HG03342 (cell line): ENCODE results near the gene FTSJ1.
A peak's percentile ranks its signal among the peaks of the same experiment; 100 is the strongest.
"Not testable (repeated sequence)": the region's sequence is repeated elsewhere in the genome, so short reads cannot be mapped to it uniquely, and the experiment has no call there.

Experiments
- ATAC-seq: cut with Tn5 transposase; IDR thresholded peaks from one replicate; pipeline ENCODE4 v1.9.1; 2021; ENCODE audit warnings: mild to moderate bottlenecking, moderate library complexity; ENCODE audit not compliant: unreplicated experiment

Gene FTSJ1

GRCh38 chrX:48492293-48492910 lies 16.4 kb downstream of the FTSJ1 start:
- ATAC-seq, result no peak

GRCh38 chrX:48493890-48494364 lies 17.9 kb downstream of the FTSJ1 start:
- no peak for ATAC-seq

GRCh38 chrX:48496660-48497059 lies 20.7 kb downstream of the FTSJ1 start:
- no peak for ATAC-seq

GRCh38 chrX:48497871-48498270 lies 21.9 kb downstream of the FTSJ1 start:
- no peak for ATAC-seq

- no peak for ATAC-seq
Observed at GRCh38 chrX:48498374-48498809, 22.4 kb downstream of the FTSJ1 start.

GRCh38 chrX:48504261-48504660 lies 28.3 kb downstream of the FTSJ1 start:
- ATAC-seq, result no peak

- no peak for ATAC-seq
Observed at GRCh38 chrX:48505481-48505880, 29.5 kb downstream of the FTSJ1 start.

- ATAC-seq, result no peak
Observed at GRCh38 chrX:48507246-48507645, 31.2 kb downstream of the FTSJ1 start.

- peak; percentile 78 for ATAC-seq
Observed at GRCh38 chrX:48508400-48509244, 32.6 kb downstream of the FTSJ1 start, which contains the start of gene PORCN. Gene PORCN (plus strand): TSS chrX:48508992. CDS start chrX:48509821, 829 bp downstream.

GRCh38 chrX:48509245-48509590 lies 33.2 kb downstream of the FTSJ1 start:
- ATAC-seq, result no peak

- no peak for ATAC-seq
Observed at GRCh38 chrX:48509619-48510018, 33.6 kb downstream of the FTSJ1 start.

GRCh38 chrX:48511560-48511959 lies 35.6 kb downstream of the FTSJ1 start:
- ATAC-seq, result no peak

GRCh38 chrX:48512371-48512935 lies 36.5 kb downstream of the FTSJ1 start:
- ATAC-seq, result no peak

GRCh38 chrX:48513670-48514069 lies 37.7 kb downstream of the FTSJ1 start:
- no peak for ATAC-seq

GRCh38 chrX:48514126-48514806 lies 38.3 kb downstream of the FTSJ1 start:
- no peak for ATAC-seq

GRCh38 chrX:48514868-48515460 lies 39.0 kb downstream of the FTSJ1 start:
- no peak for ATAC-seq

- ATAC-seq, result no peak
Observed at GRCh38 chrX:48515842-48516241, 39.8 kb downstream of the FTSJ1 start.

- no peak for ATAC-seq
Observed at GRCh38 chrX:48516285-48516684, 40.3 kb downstream of the FTSJ1 start.

- ATAC-seq, result no peak
Observed at GRCh38 chrX:48516987-48517386, 41.0 kb downstream of the FTSJ1 start.

- ATAC-seq, result not testable (repeated sequence)
Observed at GRCh38 chrX:48519481-48519880, 43.5 kb downstream of the FTSJ1 start.

GRCh38 chrX:48520455-48520854 lies 44.5 kb downstream of the FTSJ1 start:
- ATAC-seq, result no peak
